CD14-positive monocyte (primary cell): ENCODE results near the gene CA10. TPM values are rescaled to one million over a fixed set of nuclear protein-coding genes. Genes with fewer than 3 reads are reported as not detected.

Experiments
- DNase-seq, 3 donors: peaks; one replicate each; pipeline ENCODE4 v3.0.0-alpha.2; 2011 to 2022
- H2AFZ ChIP-seq: 2 replicates; pipeline ENCODE4 v1.6.0; 2012; ENCODE audit warnings: mild to moderate bottlenecking, low read depth, low read length, inconsistent platforms; ENCODE audit not compliant: insufficient read depth, poor library complexity, severe bottlenecking
- H3K27ac ChIP-seq, 2 donors: 1 replicate in 1 of 2; 2 replicates in 1 of 2; pipeline ENCODE4 v1.5.1; 2012 to 2013; ENCODE audit warnings: low read length in 2 of 2, control low read depth in 1 of 2, inconsistent platforms in 1 of 2, low read depth in 1 of 2, mild to moderate bottlenecking in 1 of 2
- H3K27me3 ChIP-seq, 2 donors: one replicate each; pipeline versions ENCODE4 v1.6.0 to v1.6.1; 2011 to 2013; ENCODE audit warnings: low read length in 2 of 2; ENCODE audit not compliant: control insufficient read depth in 2 of 2, insufficient read depth in 2 of 2
- H3K36me3 ChIP-seq, 2 donors: replicated peaks in 1 of 2; 1 replicate in 1 of 2; 2 replicates in 1 of 2; pipeline versions ENCODE4 v1.5.1 to v1.6.1; 2012 to 2013; ENCODE audit warnings: low read length in 2 of 2, control low read depth in 1 of 2, inconsistent platforms in 1 of 2, mild to moderate bottlenecking in 1 of 2; ENCODE audit not compliant: insufficient read depth in 2 of 2, control insufficient read depth in 1 of 2
- H3K4me1 ChIP-seq, 2 donors: 1 replicate in 1 of 2; 2 replicates in 1 of 2; pipeline versions ENCODE4 v1.5.1 to v1.6.1; 2012 to 2013; ENCODE audit warnings: low read length in 2 of 2, control low read depth in 1 of 2, inconsistent platforms in 1 of 2, mild to moderate bottlenecking in 1 of 2, moderate library complexity in 1 of 2; ENCODE audit not compliant: insufficient read depth in 2 of 2, control insufficient read depth in 1 of 2
- H3K4me2 ChIP-seq: replicated peaks from 2 replicates; pipeline ENCODE3; 2012; ENCODE audit warnings: low read length, moderate library complexity, mild to moderate bottlenecking; ENCODE audit not compliant: poor library complexity, severe bottlenecking; ENCODE audit errors: extremely low read depth
- H3K4me3 ChIP-seq, 3 experiments: fragments of 200-600 bp in 1 of 3; sonication (generic) in 1 of 3; replicated peaks in 1 of 3; 1 replicate in 2 of 3; 2 replicates in 1 of 3; pipeline ENCODE4 v1.5.1; 2011 to 2013; ENCODE audit warnings: low read length in 3 of 3, mild to moderate bottlenecking in 3 of 3, control low read depth in 2 of 3, low read depth in 2 of 3, inconsistent platforms in 1 of 3, moderate library complexity in 1 of 3
- H3K79me2 ChIP-seq: 2 replicates; pipeline ENCODE4 v1.6.0; 2012; ENCODE audit warnings: mild to moderate bottlenecking, control low read depth, inconsistent platforms, low read length, moderate library complexity; ENCODE audit not compliant: insufficient read depth
- H3K9ac ChIP-seq: 2 replicates; pipeline ENCODE4 v1.6.0; 2017; ENCODE audit warnings: low read length, mild to moderate bottlenecking; ENCODE audit not compliant: insufficient read depth, poor library complexity, severe bottlenecking
- H3K9me3 ChIP-seq, 2 donors: replicated peaks in 1 of 2; 1 replicate in 1 of 2; 2 replicates in 1 of 2; pipeline versions ENCODE4 v1.5.1 to v1.6.1; 2012 to 2013; ENCODE audit warnings: low read length in 2 of 2, control low read depth in 1 of 2; ENCODE audit not compliant: control insufficient read depth in 1 of 2, insufficient read depth in 1 of 2
- H4K20me1 ChIP-seq: 2 replicates; pipeline ENCODE4 v1.6.0; 2012; ENCODE audit warnings: mild to moderate bottlenecking, low read length, control low read depth, moderate library complexity; ENCODE audit not compliant: insufficient read depth
- H3K27ac Mint-ChIP-seq, 7 donors: one replicate each; pipeline ENCODE4 v1.8.0; 2020; ENCODE audit warnings: mild to moderate bottlenecking in 7 of 7, mixed read lengths in 7 of 7, moderate library complexity in 6 of 7, inconsistent platforms in 2 of 7
- H3K27me3 Mint-ChIP-seq, 3 donors: one replicate each; pipeline ENCODE4 v1.8.0; 2021 to 2022; ENCODE audit warnings: low read depth in 3 of 3, mild to moderate bottlenecking in 3 of 3, mixed read lengths in 3 of 3, moderate library complexity in 3 of 3, inconsistent platforms in 1 of 3
- H3K36me3 Mint-ChIP-seq, 2 donors: one replicate each; pipeline ENCODE4 v1.8.0; 2020; ENCODE audit warnings: mixed read lengths in 2 of 2, inconsistent platforms in 1 of 2, mild to moderate bottlenecking in 1 of 2
- H3K4me1 Mint-ChIP-seq: one replicate; pipeline ENCODE4 v1.8.0; 2020; ENCODE audit warnings: mild to moderate bottlenecking, mixed read lengths
- H3K4me3 Mint-ChIP-seq, 2 donors: one replicate each; pipeline ENCODE4 v1.8.0; 2020; ENCODE audit warnings: mild to moderate bottlenecking in 2 of 2, mixed read lengths in 2 of 2, moderate library complexity in 1 of 2
- H3K9me3 Mint-ChIP-seq, 7 donors: one replicate each; pipeline ENCODE4 v1.8.0; 2020 to 2022; ENCODE audit warnings: mixed read lengths in 7 of 7, mild to moderate bottlenecking in 6 of 7, moderate library complexity in 6 of 7, inconsistent platforms in 2 of 7
- WGBS: methylation state at CpG from one replicate; pipeline ENCODE4 v1.1.5; 2013; ENCODE audit warnings: missing lambda C conversion rate; ENCODE audit not compliant: insufficient coverage; 5-methylcytosine and 5-hydroxymethylcytosine counted together
- intact Hi-C, 2 donors: fragments of 100-400 bp; cut with micrococcal nuclease; formaldehyde crosslinking; loops; one replicate each; pipeline versions ENCODE4 v1.15.0 to v1.15.1; 2023
- polyA plus RNA-seq, 3 donors: library from polyadenylated mRNA; depleted of rRNA in 1 of 3; unstranded in 2 of 3; stranded (reverse) in 1 of 3; fragments of 300-500 nt in 2 of 3; fragments of >200 nt in 1 of 3; fragmentation: Illumina TruSeq in 2 of 3; gene quantifications; 1 replicate in 2 of 3; 2 replicates in 1 of 3; pipeline ENCODE4 v1.2.3, GENCODE V29; 2012 to 2021
- TF ChIP-seq, protein P1 (sequence below): fragments of 200-600 bp; IDR thresholded peaks from one replicate; pipeline ENCODE4 v1.8.0; 2022; ENCODE audit warnings: antibody characterized with exemption, mild to moderate bottlenecking

CA10 gene
- polyA plus RNA-seq, 3 donors: not detected

DNA sequence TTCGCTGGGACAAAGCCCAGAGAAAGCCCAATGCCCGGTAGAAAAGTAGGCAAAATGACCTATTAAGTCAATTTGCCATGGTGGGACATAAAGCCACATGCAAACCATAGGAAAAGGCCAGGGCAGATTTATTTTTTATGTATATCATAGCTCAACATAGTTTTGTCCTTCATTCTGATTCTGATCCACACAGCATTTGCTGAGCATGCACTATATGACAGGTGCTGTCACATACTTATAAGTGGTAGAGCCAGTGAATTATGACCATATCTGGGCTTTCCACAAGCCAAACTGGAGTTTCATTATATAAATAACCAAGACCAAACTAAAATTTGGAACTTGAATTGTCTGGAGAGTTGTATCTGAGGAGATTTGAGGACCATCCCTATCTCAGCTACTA, 74.3 kb downstream of the CA10 start:
- no peaks in the 10 kb centered on the region for H3K27me3 Mint-ChIP-seq
- no peak overlapping the region for H3K27ac Mint-ChIP-seq
- peaks cover 0 to 7% (median 2%) of the 10 kb centered on the region in 7 donors for H3K9me3 Mint-ChIP-seq
- H3K4me2 ChIP-seq: no peak overlapping the region
- no peak overlapping the region for H2AFZ ChIP-seq
- no peaks in the 10 kb centered on the region for H3K4me1 ChIP-seq
- H3K79me2 ChIP-seq: no peaks in the 10 kb centered on the region
- 100% methylated on average over 2 of the region's 2 CpGs for WGBS
- H3K4me3 ChIP-seq: no peak overlapping the region
- H3K9me3 ChIP-seq: no peaks in the 10 kb centered on the region
- no peak for DNase-seq
- TF ChIP-seq, protein P1, sequence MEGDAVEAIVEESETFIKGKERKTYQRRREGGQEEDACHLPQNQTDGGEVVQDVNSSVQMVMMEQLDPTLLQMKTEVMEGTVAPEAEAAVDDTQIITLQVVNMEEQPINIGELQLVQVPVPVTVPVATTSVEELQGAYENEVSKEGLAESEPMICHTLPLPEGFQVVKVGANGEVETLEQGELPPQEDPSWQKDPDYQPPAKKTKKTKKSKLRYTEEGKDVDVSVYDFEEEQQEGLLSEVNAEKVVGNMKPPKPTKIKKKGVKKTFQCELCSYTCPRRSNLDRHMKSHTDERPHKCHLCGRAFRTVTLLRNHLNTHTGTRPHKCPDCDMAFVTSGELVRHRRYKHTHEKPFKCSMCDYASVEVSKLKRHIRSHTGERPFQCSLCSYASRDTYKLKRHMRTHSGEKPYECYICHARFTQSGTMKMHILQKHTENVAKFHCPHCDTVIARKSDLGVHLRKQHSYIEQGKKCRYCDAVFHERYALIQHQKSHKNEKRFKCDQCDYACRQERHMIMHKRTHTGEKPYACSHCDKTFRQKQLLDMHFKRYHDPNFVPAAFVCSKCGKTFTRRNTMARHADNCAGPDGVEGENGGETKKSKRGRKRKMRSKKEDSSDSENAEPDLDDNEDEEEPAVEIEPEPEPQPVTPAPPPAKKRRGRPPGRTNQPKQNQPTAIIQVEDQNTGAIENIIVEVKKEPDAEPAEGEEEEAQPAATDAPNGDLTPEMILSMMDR: no peak
- H3K27ac ChIP-seq: no peak overlapping the region
- H3K27me3 ChIP-seq: no peaks in the 10 kb centered on the region
- intact Hi-C loops: no loop called here
- H4K20me1 ChIP-seq: no peaks in the 10 kb centered on the region
- no peaks in the 10 kb centered on the region for H3K4me1 Mint-ChIP-seq
- no peaks in the 10 kb centered on the region for H3K36me3 Mint-ChIP-seq
- H3K36me3 ChIP-seq: no peaks in the 10 kb centered on the region
- H3K4me3 Mint-ChIP-seq: no peak overlapping the region
- no peak overlapping the region for H3K9ac ChIP-seq

DNA sequence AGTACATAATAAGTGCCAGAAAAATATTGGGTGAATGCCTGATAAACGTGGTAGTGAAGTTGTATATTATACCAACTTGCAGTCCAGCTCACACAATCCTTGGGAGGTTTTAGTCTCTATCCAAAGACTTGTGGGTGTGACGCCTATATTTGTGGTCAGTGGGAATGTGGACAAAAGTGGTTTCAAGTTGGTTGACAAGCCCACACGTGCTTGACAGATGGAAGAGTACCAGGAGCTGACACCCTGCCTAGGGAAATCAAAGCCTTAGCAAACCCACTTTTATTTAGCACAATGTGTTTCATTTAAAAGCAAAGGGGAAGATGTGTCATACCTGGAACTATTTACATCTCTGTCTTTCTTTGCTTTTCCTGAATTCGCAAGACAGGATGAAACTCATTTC, 79.0 kb downstream of the CA10 start:
- peaks cover 0 to 9% (median 2%) of the 10 kb centered on the region in 7 donors for H3K9me3 Mint-ChIP-seq
- no peaks in the 10 kb centered on the region for H3K4me1 Mint-ChIP-seq
- H3K4me2 ChIP-seq: no peak overlapping the region
- H3K36me3 ChIP-seq: no peaks in the 10 kb centered on the region
- no peaks in the 10 kb centered on the region for H3K36me3 Mint-ChIP-seq
- H3K27ac Mint-ChIP-seq: no peak overlapping the region
- H3K27ac ChIP-seq: no peak overlapping the region
- no peaks in the 10 kb centered on the region for H3K4me1 ChIP-seq
- no peak overlapping the region for H3K4me3 ChIP-seq
- H2AFZ ChIP-seq: no peak overlapping the region
- intact Hi-C loops: no loop called here
- TF ChIP-seq, protein P1: no peak
- no CpG with 5 or more reads among the region's 4 CpGs for WGBS
- H3K79me2 ChIP-seq: no peaks in the 10 kb centered on the region
- DNase-seq: no peak
- no peaks in the 10 kb centered on the region for H3K27me3 Mint-ChIP-seq
- H3K9ac ChIP-seq: no peak overlapping the region
- H3K9me3 ChIP-seq: no peaks in the 10 kb centered on the region
- no peaks in the 10 kb centered on the region for H4K20me1 ChIP-seq
- H3K27me3 ChIP-seq: no peaks in the 10 kb centered on the region
- no peak overlapping the region for H3K4me3 Mint-ChIP-seq
